Progenitor cell of endocrine pancreas (in vitro differentiated cells): Measurements from ENCODE around the gene MAP3K7. TPM values are rescaled to one million over a fixed set of nuclear protein-coding genes. Genes with fewer than 3 reads are reported as not detected.

Experiments used
- DNase-seq: peaks from one replicate; pipeline ENCODE4 v3.0.0; 2021; ENCODE audit warnings: low spot score; ENCODE audit not compliant: unreplicated experiment
- H3K27ac Mint-ChIP-seq: 2 replicates; pipeline ENCODE4 v1.8.0; 2021; ENCODE audit warnings: mild to moderate bottlenecking, moderate library complexity, mixed read lengths
- H3K27me3 Mint-ChIP-seq: 2 replicates; pipeline ENCODE4 v1.8.0; 2021; ENCODE audit warnings: mixed read lengths
- H3K36me3 Mint-ChIP-seq: 2 replicates; pipeline ENCODE4 v1.8.0; 2022; ENCODE audit warnings: mixed read lengths; ENCODE audit not compliant: insufficient read depth
- H3K4me1 Mint-ChIP-seq: 2 replicates; pipeline ENCODE4 v1.8.0; 2021; ENCODE audit warnings: low read depth, mixed read lengths
- H3K4me3 Mint-ChIP-seq: 2 replicates; pipeline ENCODE4 v1.8.0; 2021; ENCODE audit warnings: low read depth, mild to moderate bottlenecking, moderate library complexity, mixed read lengths
- H3K9me3 Mint-ChIP-seq: 2 replicates; pipeline ENCODE4 v1.8.0; 2021; ENCODE audit warnings: low read depth, mixed read lengths
- CTCF ChIP-seq: fragments of 200-600 bp; sonication (generic); IDR thresholded peaks from one replicate; pipeline ENCODE4 v1.5.0; 2021; ENCODE audit warnings: antibody characterized with exemption, mild to moderate bottlenecking; ENCODE audit not compliant: unreplicated experiment
- total RNA-seq: library from RNA; stranded (reverse); gene quantifications from 2 replicates; pipeline ENCODE4 v1.2.1, GENCODE V29; 2021

MAP3K7 gene
- total RNA-seq, 1 donor from 2014 or later = 41.6 TPM

GRCh38 chr6:90479603-90479926, 107.3 kb downstream of the MAP3K7 start:
- H3K36me3 Mint-ChIP-seq = no peaks in the 10 kb centered on the region
- H3K4me1 Mint-ChIP-seq = peaks cover 5% of the 10 kb centered on the region
- H3K27me3 Mint-ChIP-seq = peaks cover 19% of the 10 kb centered on the region
- DNase-seq = no peak
- no peak overlapping the region for H3K27ac Mint-ChIP-seq
- no peaks in the 10 kb centered on the region for H3K9me3 Mint-ChIP-seq
- TF ChIP-seq CTCF = no peak
- H3K4me3 Mint-ChIP-seq = no peak overlapping the region

GRCh38 chr6:90478789-90479602, 107.9 kb downstream of the MAP3K7 start:
- H3K36me3 Mint-ChIP-seq = no peaks in the 10 kb centered on the region

GRCh38 chr6:90478278-90478677, 108.6 kb downstream of the MAP3K7 start:
- Mint-ChIP-seq H3K4me1 (peaks cover 5% of the 10 kb centered on the region), H3K27ac (no peak overlapping the region), H3K4me3 (no peak overlapping the region), H3K27me3 (peaks cover 19% of the 10 kb centered on the region), H3K36me3 (no peaks in the 10 kb centered on the region), H3K9me3 (no peaks in the 10 kb centered on the region)
- no peak for TF ChIP-seq CTCF
- DNase-seq = no peak

More at GRCh38 chr6:90478789-90479602, 107.9 kb downstream of the MAP3K7 start:
- DNase-seq = peak; percentile 77
- Mint-ChIP-seq H3K27me3 (peaks cover 19% of the 10 kb centered on the region), H3K27ac (no peak overlapping the region), H3K4me1 (peaks cover 5% of the 10 kb centered on the region), H3K4me3 (no peak overlapping the region), H3K9me3 (no peaks in the 10 kb centered on the region)
- peak; percentile 94 for TF ChIP-seq CTCF

- H3K9me3 Mint-ChIP-seq = no peaks in the 10 kb centered on the region
- TF ChIP-seq CTCF = no peak
- no peak for DNase-seq
- no peaks in the 10 kb centered on the region for H3K36me3 Mint-ChIP-seq
- no peak overlapping the region for H3K27ac Mint-ChIP-seq
- H3K27me3 Mint-ChIP-seq = peaks cover 19% of the 10 kb centered on the region
- H3K4me3 Mint-ChIP-seq = no peak overlapping the region
- peaks cover 5% of the 10 kb centered on the region for H3K4me1 Mint-ChIP-seq
These were observed 109.5 kb downstream of the MAP3K7 start for GRCh38 chr6:90477366-90477765.

DNA sequence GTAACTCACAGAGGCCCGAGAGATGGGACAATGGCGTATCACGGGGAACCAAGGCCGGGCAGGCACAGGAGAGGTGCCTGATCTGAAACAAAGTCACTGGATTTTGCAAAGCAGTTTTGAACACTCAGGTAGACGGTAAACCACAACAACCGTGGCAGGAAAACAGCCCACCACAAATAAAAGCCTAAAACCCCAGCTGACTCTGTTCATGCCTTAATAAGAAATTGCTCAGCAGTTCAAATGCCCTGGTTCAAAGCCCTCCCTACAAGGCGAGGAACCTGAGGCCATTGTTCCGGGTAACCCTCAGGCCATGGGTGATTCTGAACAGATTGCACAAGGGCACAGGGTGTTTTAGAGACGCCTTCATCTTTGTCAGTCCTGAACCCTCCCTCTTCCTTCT, 114.2 kb downstream of the MAP3K7 start:
- Mint-ChIP-seq H3K4me1 (peaks cover 3% of the 10 kb centered on the region), H3K9me3 (no peaks in the 10 kb centered on the region), H3K27me3 (no peaks in the 10 kb centered on the region), H3K4me3 (no peak overlapping the region), H3K27ac (no peak overlapping the region), H3K36me3 (no peaks in the 10 kb centered on the region)
- TF ChIP-seq CTCF = no peak
- DNase-seq = no peak
